ENCODE measurements around the gene STX1A.
"Not testable (repeated sequence)": the region's sequence is repeated elsewhere in the genome, so short reads cannot be mapped to it uniquely, and the experiment has no call there.

Gene STX1A

DNA sequence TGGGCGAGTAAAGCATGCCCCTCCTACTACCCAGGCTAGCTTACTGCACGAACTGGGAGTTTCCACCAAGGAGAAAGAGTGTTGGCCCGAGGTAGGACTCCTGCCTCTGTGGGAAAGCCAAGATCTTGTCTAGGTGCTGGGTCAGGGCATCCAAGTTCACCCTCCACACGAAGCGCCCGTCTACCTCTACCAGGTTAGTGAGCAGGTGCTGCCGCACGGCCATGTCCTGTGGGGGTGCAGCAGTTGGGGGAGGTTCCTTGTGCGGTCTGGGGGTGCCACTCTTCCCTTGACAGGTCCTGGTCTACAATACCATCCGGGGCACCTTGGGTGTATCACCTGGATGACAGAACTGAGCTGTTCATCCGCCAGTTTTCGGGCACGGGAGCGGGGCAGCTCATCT is 17.4 kb upstream of the STX1A start:
- DNase-seq (ENCODE audit: low read depth in 2 of 2), result no peak

DNA sequence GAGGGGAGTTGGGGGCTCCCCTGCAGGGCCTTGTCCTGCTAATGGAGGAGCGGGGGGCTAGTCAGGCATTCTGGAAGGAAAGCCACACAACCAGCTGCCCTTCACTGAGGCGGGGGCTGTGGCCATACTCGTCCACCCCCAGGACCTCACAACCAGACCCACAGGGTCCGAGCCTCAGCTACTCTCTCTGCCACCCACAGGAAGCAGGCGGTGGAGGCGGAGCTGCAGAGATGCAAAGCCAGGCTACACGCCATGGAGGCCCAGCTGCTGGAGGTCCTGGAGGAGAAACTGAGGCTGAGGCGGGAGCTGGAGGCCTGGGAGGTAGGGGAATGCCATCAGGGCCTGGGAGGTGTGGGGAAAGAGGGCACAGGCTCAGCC is 16.0 kb upstream of the STX1A start:
- no peak for DNase-seq (ENCODE audit: low read depth in 2 of 2)

- DNase-seq (ENCODE audit: low read depth in 2 of 2), result peak; percentile 71 to 78
Measured at GRCh38 chr7:73734619-73735527, 15.4 kb upstream of the STX1A start.

- DNase-seq (ENCODE audit: low read depth in 2 of 2), result no peak
Measured at GRCh38 chr7:73732397-73732796, 12.9 kb upstream of the STX1A start.

GRCh38 chr7:73730485-73730884 is 11.0 kb upstream of the STX1A start:
- no peak for DNase-seq (ENCODE audit: low read depth in 2 of 2)

- DNase-seq (ENCODE audit: low read depth in 2 of 2), result no peak
Measured at GRCh38 chr7:73728551-73728950, 9.1 kb upstream of the STX1A start.

- no peak for DNase-seq (ENCODE audit: low read depth in 2 of 2)
Measured at GRCh38 chr7:73727952-73728351, 8.5 kb upstream of the STX1A start.

DNA sequence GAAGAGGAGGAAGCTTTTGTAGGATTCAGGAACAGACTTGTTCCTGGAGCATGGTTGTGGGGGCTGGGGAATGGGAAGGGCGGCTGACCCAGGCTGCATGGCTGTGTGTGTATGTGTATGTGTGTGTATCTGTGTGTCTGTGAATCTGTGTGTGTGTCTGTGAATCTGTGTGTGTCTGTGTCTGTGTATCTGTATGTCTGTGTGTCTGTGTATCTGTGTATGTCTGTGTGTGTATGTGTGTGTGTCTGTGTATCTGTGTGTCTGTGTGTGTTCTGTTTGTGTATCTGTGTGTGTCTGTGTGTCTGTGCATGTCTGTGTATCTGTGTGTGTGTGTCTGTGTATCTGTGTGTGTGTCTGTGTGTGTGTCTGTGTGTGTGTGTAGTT is 6.6 kb upstream of the STX1A start:
- no peak for DNase-seq (ENCODE audit: low read depth in 2 of 2)

GRCh38 chr7:73723813-73724212 is 4.3 kb upstream of the STX1A start:
- DNase-seq (ENCODE audit: low read depth in 2 of 2), result no peak

GRCh38 chr7:73722785-73723184 is 3.3 kb upstream of the STX1A start:
- DNase-seq (ENCODE audit: low read depth in 2 of 2), result no peak

GRCh38 chr7:73722182-73722581 is 2.7 kb upstream of the STX1A start:
- not testable (repeated sequence) for DNase-seq (ENCODE audit: low read depth in 2 of 2)

- DNase-seq (ENCODE audit: low read depth in 2 of 2), result no peak
Measured at GRCh38 chr7:73721377-73721817, 1.9 kb upstream of the STX1A start.

DNA sequence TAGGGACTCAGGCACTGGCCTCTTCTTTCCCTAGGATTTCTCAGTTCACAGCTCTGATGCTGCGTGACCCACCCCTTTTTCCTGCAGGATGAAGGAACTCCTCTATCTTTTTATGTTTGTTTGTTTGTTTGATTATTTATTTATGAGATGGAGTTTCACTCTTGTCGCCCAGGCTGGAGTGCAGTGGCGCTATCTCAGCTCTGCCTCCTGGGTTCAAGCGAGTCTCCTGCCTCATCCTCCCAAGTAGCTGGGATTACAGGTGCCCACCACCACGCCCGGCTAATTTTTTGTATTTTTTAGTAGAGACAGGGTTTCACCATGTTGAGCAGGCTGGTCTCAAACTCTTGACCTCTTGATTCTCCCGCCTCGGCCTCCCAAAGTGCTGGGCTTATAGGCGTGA is 974 bp upstream of the STX1A start:
- not testable (repeated sequence) for DNase-seq (ENCODE audit: low read depth in 2 of 2)

DNA sequence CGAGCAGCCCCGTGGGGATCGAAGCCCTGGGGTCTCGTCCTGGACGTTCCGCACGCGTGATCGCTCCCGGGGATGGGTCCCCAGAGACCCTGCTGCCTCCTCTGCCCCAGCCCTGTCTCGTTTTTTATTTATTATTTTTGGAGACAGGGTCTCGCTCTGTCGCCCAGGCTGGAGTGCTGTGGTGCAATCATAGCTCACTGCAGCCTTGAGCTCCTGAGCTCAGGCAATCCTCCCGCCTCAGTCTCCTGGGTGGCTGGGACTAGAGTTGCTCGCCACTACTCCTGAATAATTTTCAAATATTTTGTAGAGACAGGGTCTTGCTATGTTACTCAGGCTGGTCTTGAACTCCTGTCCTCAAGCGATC is 319 bp upstream of the STX1A start:
- DNase-seq (ENCODE audit: low read depth in 2 of 2), result no peak

- no peak for DNase-seq (ENCODE audit: low read depth in 2 of 2)
Measured at GRCh38 chr7:73718438-73718881, 1.0 kb downstream of the STX1A start.

DNA sequence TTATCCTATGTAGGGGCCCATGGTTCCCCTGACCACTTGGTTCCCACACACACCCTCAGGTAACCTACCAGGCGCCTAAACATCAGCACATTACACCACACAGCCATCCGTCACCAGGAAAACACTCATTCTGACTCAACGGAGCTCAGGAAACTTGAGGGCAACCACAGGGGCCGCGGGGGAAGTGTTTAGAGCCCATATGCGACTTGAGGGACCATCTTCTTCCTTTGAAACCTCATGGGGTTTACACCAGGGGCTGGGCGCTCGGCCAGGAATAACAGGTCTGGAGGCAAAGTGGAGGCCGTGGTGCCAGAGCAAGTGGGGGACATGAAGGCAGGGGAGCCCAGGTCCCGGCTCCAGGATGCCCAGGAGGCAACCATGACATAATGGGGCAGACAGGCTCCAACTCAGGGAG is 1.5 kb downstream of the STX1A start:
- DNase-seq (ENCODE audit: low read depth in 2 of 2), result peak; percentile 64 to 65

DNA sequence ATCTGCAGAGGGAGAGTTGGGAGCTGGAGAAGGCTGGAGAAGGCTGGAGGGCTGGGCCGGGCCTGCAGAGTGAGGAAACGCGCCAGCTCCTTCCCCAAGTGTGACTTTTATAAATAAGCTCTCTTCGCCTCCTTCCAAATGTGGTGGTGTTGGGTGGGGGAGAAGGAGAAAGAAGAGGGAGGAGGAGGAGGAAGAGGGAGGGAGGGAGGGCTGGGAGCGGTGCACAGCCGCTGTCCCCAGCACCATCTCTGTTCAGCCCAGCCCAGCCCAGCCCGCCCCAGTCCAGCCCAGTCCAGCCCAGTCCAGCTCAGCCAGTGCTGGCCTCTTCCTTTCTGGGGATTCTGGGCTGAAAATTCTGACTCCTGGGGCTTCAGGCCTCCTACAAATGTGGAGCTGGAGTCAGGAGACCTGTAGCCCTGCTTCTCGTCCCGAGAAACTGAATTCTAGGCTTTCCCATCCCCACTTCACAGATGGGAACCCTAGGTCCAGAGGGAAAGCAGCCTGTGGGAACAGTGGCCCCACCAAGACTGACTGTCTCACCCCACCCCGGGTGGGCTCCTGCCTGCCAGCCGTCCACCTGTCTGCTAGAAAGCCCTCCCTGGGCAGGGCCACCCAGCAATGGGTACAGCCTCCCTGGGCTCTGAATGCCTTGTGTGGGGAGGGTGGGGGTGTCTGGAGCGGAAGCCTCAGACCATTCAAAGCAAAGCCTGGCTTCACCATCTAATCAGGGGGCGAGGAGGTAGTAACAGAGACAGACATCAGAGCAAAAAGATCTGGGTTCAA is 2.3 kb downstream of the STX1A start:
- DNase-seq (ENCODE audit: low read depth in 2 of 2), result no peak

DNA sequence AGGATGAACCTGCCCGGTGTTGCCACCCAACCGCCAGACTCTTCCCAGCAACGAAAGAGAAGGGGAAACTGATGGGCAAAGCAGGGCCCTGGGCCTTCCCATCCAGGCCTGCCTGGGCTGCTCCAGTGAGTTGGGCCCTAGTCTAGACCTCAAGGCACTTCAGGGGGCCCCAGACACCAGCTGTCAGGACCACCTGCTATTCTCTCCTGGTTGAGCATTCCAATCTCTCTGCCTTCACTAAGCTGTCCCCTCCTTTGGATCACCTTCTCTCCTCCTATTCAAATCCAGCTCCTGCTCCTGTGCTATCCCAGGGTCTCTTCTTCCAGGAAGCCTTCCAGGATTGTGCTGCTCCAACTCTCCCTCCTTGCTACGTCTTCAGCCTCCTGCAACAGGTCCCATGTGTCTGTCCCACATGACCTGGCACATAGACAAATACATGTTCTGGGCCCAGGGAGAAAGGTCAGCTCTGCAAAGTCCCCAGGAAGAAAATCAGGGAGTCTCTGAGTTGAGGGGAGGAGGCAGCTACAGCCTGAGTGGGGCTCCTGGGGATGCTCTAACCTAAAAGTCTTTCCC is 3.1 kb downstream of the STX1A start:
- DNase-seq (ENCODE audit: low read depth in 2 of 2), result no peak

DNA sequence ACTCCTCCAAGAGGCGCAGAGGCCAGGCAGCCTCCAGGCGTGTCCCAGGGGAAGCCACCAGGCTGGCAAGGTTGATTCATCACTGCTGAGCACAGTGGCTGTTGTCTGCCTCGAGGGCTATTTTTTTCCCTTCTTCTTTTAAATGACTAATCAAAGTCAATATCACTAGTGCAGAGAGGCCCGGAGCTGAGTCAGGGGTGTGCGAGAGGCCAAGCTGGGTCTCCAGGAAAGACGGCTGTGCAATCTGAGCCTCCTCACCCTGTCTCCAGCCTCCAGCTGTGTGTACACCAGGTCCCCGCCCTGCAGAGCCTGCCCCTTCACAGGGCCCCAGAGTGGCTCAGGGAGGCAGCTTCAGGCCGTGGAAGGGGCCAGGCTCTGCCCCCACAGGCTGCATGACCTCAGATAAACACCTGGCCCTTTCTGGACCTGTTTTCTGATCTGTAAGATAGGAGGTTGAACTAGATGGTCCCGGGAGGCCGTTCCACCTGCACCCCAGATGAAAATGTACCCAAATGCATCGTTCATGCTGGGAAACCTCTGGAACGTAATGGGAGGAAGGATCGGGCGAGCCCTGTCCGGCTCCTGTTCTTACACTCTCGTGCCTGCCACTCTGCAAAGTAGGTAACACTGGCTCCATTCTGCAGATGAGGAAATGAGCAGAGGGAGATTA is 3.7 kb downstream of the STX1A start:
- DNase-seq (ENCODE audit: low read depth in 2 of 2), result peak in 1 of 2 donors; percentile 65

GRCh38 chr7:73713319-73713718 is 6.2 kb downstream of the STX1A start:
- DNase-seq (ENCODE audit: low read depth in 2 of 2), result not testable (repeated sequence)

- DNase-seq (ENCODE audit: low read depth in 2 of 2), result no peak
Measured at GRCh38 chr7:73712773-73713172, 6.7 kb downstream of the STX1A start.

DNA sequence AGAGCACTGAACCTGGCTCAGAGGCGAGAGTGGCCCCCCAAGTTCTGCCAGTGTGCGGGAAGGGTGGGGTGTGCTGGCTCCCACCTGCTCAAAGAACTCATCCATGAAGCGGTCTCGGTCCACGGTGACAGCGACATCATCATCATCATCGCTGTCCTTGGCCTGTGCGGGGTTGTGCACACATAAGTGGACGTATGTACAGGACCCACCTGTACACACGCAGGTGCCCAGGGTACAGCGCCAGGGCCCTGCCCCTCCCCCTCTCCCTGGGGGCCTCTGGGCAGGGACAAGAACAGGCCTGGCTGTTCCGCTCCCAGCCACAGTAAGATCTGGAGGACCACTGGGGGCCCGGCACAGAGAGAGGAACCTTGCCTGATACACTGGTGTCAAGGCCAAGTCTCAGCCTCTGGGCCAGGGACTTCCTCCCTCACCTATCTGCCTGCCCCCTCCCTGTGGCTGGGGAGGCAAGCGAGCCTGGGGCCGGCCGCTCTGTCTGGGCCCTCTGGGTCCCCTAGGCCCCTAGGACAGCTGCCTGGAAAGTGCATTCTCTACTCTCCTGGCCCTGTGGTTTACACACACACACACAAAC is 10.4 kb downstream of the STX1A start:
- DNase-seq (ENCODE audit: low read depth in 2 of 2), result no peak

Data from activated CD4-positive, alpha-beta T cell treated with anti-CD3 and anti-CD28 coated beads for 24 hours (primary cell).